Aorta (tissue), 5 donors: ENCODE data around the gene DYRK2. TPM values are rescaled to one million over a fixed set of nuclear protein-coding genes. Genes with fewer than 3 reads are reported as not detected.
A peak's percentile ranks its signal among the peaks of the same experiment; 100 is the strongest.

Experiments used
- ATAC-seq: fragments of 200-7000 bp; cut with Tn5 transposase; one replicate; pipeline ENCODE4 v1.9.1; 2022; ENCODE audit warnings: moderate library complexity; ENCODE audit not compliant: low FRiP score
- DNase-seq, 2 donors: peaks; one replicate each; pipeline ENCODE4 v3.0.0-alpha.2; 2020
- H3K27ac ChIP-seq, 2 donors: one replicate each; pipeline ENCODE4 v1.5.1; 2013; ENCODE audit warnings: low read length in 2 of 2, mild to moderate bottlenecking in 2 of 2, moderate library complexity in 2 of 2, control low read depth in 1 of 2, inconsistent platforms in 1 of 2, low read depth in 1 of 2
- H3K27me3 ChIP-seq, 2 donors: one replicate each; pipeline ENCODE4 v1.6.1; 2013; ENCODE audit warnings: control low read depth in 1 of 2, low read length in 1 of 2, mild to moderate bottlenecking in 1 of 2, moderate library complexity in 1 of 2; ENCODE audit not compliant: insufficient read depth in 2 of 2, control insufficient read depth in 1 of 2
- H3K36me3 ChIP-seq, 2 donors: one replicate each; pipeline ENCODE4 v1.6.1; 2013; ENCODE audit warnings: control low read depth in 1 of 2, low read length in 1 of 2, mild to moderate bottlenecking in 1 of 2; ENCODE audit not compliant: insufficient read depth in 2 of 2, control insufficient read depth in 1 of 2
- H3K4me1 ChIP-seq, 2 donors: one replicate each; pipeline ENCODE4 v1.6.1; 2013; ENCODE audit warnings: low read length in 2 of 2, control low read depth in 1 of 2, mild to moderate bottlenecking in 1 of 2, moderate library complexity in 1 of 2; ENCODE audit not compliant: insufficient read depth in 2 of 2, control insufficient read depth in 1 of 2
- H3K4me3 ChIP-seq, 2 donors: one replicate each; pipeline ENCODE4 v1.5.1; 2013; ENCODE audit warnings: low read length in 2 of 2, control low read depth in 1 of 2, mild to moderate bottlenecking in 1 of 2
- H3K9me3 ChIP-seq: one replicate; pipeline ENCODE4 v1.6.1; 2013; ENCODE audit warnings: mild to moderate bottlenecking, low read length; ENCODE audit not compliant: control insufficient read depth
- WGBS, 2 donors: extraction: QIAGEN DNeasy Blood & Tissue Kit; methylation state at CpG; one replicate each; pipeline ENCODE4 v1.1.7; 2013; 5-methylcytosine and 5-hydroxymethylcytosine counted together
- intact Hi-C, 2 donors: fragments of 100-400 bp; cut with DNase I; formaldehyde crosslinking; loops; one replicate each; pipeline versions ENCODE4 v1.14.2 to v1.15.0; 2022
- polyA plus RNA-seq, 2 donors: library from polyadenylated mRNA; stranded (reverse); fragments of 200-250 nt; gene quantifications; one replicate each; pipeline ENCODE4 v1.2.3, GENCODE V29; 2013
- total RNA-seq, 2 donors: library from RNA; stranded (reverse); fragmentation: NEBNext Ultra II Directional; extraction: Animal tissue kit (Norgen Biotek cat#: 25700); gene quantifications; one replicate each; pipeline ENCODE4 v1.2.1, GENCODE V29; 2021
- donor health status: healthy with polysubstance abuse.
- donor health status: Bipolar disorder and iron deficiency.
- donor health status: DM: no; HTN: no; CAD: no.
- donor health status: DM: no; HTN: no; CAD: no.
- donor health status: DM: yes; HTN: yes; CAD: no.

The DYRK2 gene
- total and polyA plus RNA-seq, 4 donors: 6.4 to 42.5 (median 17.3) TPM

DNA sequence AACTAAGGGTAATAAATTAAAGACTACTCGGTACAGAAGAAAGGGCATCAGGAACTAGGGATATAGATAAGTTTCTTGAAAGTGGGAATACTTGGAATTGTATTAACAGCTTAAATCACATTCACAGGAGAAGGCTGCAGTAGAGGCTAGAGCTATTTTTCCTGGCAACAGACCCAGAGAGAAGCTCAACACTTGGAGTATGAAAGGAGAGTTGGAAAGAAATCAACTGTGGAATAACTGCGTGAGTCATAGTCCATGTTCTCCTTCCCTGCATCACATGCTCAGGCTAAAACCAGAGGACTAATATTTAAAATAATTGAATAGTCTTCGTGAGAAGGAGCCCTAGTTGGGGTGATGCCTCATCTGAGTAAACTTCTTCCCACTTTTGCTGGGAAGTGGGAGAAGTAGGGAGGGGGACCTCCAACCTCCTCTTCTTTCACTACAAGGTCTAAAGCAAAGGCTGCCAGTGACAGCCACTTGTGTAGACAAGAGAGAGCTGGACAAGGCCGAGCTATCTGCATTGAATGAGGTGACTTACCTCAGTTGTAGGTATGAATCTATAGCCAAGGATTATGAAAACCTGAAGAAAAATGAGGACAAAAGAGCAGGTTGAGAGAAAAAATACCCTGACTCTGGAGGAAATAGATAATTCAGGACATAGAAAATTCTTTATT is 32.7 kb downstream of the DYRK2 start:
- ATAC-seq: peak; percentile 90
- DNase-seq: no peak
- WGBS, 2 donors: 24 to 27% methylated on average over 4 of the region's 4 CpGs
- H3K4me3 ChIP-seq: no peak overlapping the region
- peak overlapping the region; percentile 73 to 95 for H3K27ac ChIP-seq
- no peaks in the 10 kb centered on the region for H3K9me3 ChIP-seq
- intact Hi-C loops: no loop called here
- no peaks in the 10 kb centered on the region for H3K27me3 ChIP-seq
- no peaks in the 10 kb centered on the region for H3K4me1 ChIP-seq
- H3K36me3 ChIP-seq: no peaks in the 10 kb centered on the region

DNA sequence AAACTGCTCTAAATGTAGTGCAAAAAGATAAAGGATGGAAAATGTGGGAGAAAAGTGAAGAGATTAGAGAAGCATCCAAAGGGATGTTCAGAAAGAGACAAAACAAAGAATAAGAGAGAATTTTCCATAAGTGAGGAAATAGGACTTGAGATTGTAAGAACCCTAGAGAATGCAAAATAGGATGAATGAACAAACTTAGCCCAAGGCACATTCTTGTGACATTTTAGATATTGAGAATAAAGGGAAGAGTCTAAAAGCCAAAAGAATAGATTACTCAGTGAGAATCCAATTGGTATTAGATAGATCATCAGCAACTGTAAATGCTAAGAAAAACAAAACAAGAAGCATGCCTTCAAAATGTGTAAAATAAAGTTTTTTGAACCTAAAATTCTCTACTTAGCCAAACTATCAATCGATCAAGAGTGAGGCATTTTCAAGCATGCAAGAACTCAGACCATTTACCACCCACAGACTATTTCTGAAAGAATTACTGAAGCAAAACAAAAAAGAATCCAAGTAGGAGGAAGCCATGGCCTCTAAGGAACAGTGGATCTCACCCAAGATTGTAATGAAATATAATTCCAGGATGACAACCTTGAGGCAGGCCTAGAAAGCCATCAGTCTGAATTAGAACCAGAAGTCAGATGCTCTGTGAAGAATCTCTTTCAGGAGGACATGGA is 33.5 kb downstream of the DYRK2 start:
- 71 to 73% methylated on average over 1 of the region's 1 CpG for WGBS, 2 donors
- no peak overlapping the region for H3K4me3 ChIP-seq
- H3K27ac ChIP-seq: no peak overlapping the region
- H3K9me3 ChIP-seq: no peaks in the 10 kb centered on the region
- intact Hi-C loops: no loop called here
- H3K36me3 ChIP-seq: no peaks in the 10 kb centered on the region
- no peaks in the 10 kb centered on the region for H3K4me1 ChIP-seq
- no peak for DNase-seq
- ATAC-seq: no peak
- H3K27me3 ChIP-seq: no peaks in the 10 kb centered on the region

DNA sequence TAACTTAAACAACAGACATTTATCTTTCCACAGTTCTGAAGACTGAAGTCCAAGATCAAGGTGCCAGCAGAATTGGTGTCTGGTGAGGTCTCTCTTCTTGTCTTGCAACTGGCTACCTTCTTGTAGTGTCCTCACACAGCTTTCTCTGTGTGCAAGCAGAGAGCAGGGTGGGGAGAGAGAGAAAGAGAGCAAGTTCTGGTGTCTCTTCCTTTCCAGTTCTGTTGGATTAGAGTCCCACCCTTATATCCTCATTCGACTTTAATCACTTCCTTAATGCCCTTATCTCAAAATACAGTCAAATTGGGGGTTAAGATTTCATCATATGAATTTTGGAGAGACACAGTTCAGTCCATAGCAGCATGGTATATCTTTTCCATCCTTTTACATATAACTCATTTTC is 40.8 kb downstream of the DYRK2 start:
- Histone ChIP-seq H3K27me3 (no peaks in the 10 kb centered on the region), H3K4me1 (no peaks in the 10 kb centered on the region), H3K36me3 (no peaks in the 10 kb centered on the region), H3K4me3 (no peak overlapping the region), H3K27ac (no peak overlapping the region), H3K9me3 (no peaks in the 10 kb centered on the region)
- DNase-seq: no peak
- no peak for ATAC-seq
- WGBS, 2 donors: 84 to 94% methylated on average over 1 of the region's 1 CpG
- intact Hi-C loops: no loop called here

GRCh38 chr12:67690656-67691055 is 42.1 kb downstream of the DYRK2 start:
- Histone ChIP-seq H3K27me3 (no peaks in the 10 kb centered on the region), H3K27ac (no peak overlapping the region), H3K4me1 (no peaks in the 10 kb centered on the region), H3K4me3 (no peak overlapping the region), H3K9me3 (no peaks in the 10 kb centered on the region), H3K36me3 (no peaks in the 10 kb centered on the region)
- ATAC-seq (no peak), DNase-seq (no peak)
- WGBS, 2 donors: 99 to 100% methylated on average over 1 of the region's 1 CpG
- intact Hi-C loops: no loop called here

DNA sequence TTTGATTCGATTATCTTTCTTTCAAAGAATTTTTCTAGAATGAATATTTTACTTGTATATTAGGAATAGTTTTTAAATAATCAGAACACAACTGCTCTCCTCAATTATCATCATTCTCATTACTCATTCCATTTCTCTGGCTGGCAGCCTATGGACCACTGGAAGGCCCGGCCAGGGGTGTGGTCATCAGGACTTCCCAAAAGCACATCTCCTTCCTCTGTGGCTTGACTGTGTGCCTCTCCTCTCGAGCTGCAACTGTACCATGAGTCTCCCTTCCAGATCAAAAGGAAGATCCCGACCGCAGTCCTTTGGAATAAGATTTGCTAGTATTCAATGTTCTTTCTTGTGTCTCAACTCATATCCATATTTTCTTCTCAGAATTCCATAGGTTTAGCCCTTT is 42.7 kb downstream of the DYRK2 start:
- Histone ChIP-seq H3K27ac (no peak overlapping the region), H3K36me3 (no peaks in the 10 kb centered on the region), H3K4me1 (no peaks in the 10 kb centered on the region), H3K27me3 (no peaks in the 10 kb centered on the region), H3K4me3 (no peak overlapping the region), H3K9me3 (no peaks in the 10 kb centered on the region)
- ATAC-seq: no peak
- 93 to 97% methylated on average over 5 of the region's 5 CpGs for WGBS, 2 donors
- intact Hi-C loops: no loop called here
- DNase-seq: no peak

GRCh38 chr12:67692135-67692534 is 43.6 kb downstream of the DYRK2 start:
- no peaks in the 10 kb centered on the region for H3K36me3 ChIP-seq
- DNase-seq (no peak), ATAC-seq (no peak)
- intact Hi-C loops: no loop called here
- H3K27ac ChIP-seq: no peak overlapping the region
- H3K27me3 ChIP-seq: no peaks in the 10 kb centered on the region
- no peaks in the 10 kb centered on the region for H3K4me1 ChIP-seq
- H3K4me3 ChIP-seq: no peak overlapping the region
- WGBS, 2 donors: 95 to 99% methylated on average over 3 of the region's 3 CpGs
- H3K9me3 ChIP-seq: no peaks in the 10 kb centered on the region

DNA sequence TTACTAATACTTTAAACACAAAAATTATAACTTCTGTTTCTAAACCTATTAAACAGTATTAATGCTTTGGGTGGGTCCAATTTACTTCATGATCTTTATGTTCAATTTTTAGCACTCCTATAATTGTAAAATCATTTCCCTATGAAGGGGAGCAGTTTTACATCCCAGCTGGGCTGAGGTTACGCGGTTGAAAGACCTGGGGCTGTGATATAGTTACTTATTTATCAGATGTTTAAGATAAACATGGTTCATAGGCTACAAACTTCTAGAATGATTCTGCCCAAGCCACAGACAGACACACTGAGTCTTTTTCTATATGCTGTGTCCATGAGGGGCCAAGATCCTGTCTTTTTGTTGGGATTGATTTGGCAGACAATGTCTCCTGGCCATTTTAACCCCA is 44.4 kb downstream of the DYRK2 start:
- H3K27ac ChIP-seq: no peak overlapping the region
- ATAC-seq (no peak), DNase-seq (no peak)
- H3K27me3 ChIP-seq: no peaks in the 10 kb centered on the region
- H3K4me3 ChIP-seq: no peak overlapping the region
- 98 to 100% methylated on average over 2 of the region's 2 CpGs for WGBS, 2 donors
- no peaks in the 10 kb centered on the region for H3K36me3 ChIP-seq
- H3K9me3 ChIP-seq: no peaks in the 10 kb centered on the region
- H3K4me1 ChIP-seq: no peaks in the 10 kb centered on the region
- intact Hi-C loops: no loop called here

GRCh38 chr12:67693894-67694293 is 45.3 kb downstream of the DYRK2 start:
- DNase-seq (no peak), ATAC-seq (no peak)
- Histone ChIP-seq H3K4me1 (no peaks in the 10 kb centered on the region), H3K27me3 (no peaks in the 10 kb centered on the region), H3K9me3 (no peaks in the 10 kb centered on the region), H3K4me3 (no peak overlapping the region), H3K36me3 (no peaks in the 10 kb centered on the region), H3K27ac (no peak overlapping the region)
- 88 to 90% methylated on average over 3 of the region's 3 CpGs for WGBS, 2 donors
- intact Hi-C loops: no loop called here

- intact Hi-C loops: no loop called here
- Histone ChIP-seq H3K27ac (no peak overlapping the region), H3K36me3 (no peaks in the 10 kb centered on the region), H3K27me3 (no peaks in the 10 kb centered on the region), H3K4me1 (no peaks in the 10 kb centered on the region), H3K9me3 (no peaks in the 10 kb centered on the region), H3K4me3 (no peak overlapping the region)
- 3 to 7% methylated on average over 1 of the region's 1 CpG for WGBS, 2 donors
- DNase-seq (no peak), ATAC-seq (no peak)
Measured at GRCh38 chr12:67694306-67694900, 45.9 kb downstream of the DYRK2 start.
